Measurements from ENCODE around the gene MGLL. TPM values are rescaled to one million over a fixed set of nuclear protein-coding genes. Genes with fewer than 3 reads are reported as not detected.

Gene MGLL
- total RNA-seq, 1 donor from 2014 or later: 0.43 TPM

DNA sequence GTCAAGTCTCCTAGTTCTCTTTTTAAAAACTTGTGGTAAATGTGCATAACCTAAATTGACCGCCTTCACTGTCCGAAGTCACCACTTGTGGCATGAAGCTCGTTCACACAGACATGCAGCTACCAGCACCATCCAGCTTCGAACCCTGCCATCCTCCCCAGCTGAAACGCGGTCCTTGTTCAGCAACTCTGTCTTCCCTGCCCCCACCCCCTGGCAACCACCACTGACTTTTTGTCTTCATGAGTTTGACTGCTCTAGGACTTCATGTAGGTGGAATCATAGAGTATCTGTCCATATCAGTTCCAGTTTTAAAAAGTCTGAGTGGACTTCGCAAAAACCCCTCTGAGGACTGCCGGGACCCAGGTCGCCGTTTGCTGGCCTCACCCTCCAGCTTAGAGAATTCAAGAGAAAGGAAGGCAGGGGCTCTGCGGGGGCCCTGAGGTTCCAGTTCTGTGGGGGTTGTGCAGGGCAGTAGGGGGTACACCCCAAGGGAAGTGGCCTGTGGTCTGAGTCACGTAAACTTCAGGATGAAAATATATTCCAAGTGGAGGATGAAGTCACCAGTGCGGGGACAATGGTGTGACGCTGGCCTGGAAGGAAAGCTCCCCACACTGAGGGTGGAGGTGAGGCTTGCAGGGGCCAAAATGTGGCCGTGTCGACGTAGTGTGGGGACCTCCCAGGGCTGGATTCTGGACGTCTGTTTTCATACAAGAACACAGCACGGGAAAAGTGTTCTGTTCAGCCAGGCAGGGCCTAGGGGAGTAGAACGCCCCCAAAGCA, 82.0 kb downstream of the MGLL start:
- peaks cover 30% of the 10 kb centered on the region for H3K27me3 Mint-ChIP-seq
- DNase-seq (ENCODE audit: low spot score, unreplicated experiment): no peak
- H3K4me1 Mint-ChIP-seq (ENCODE audit: low read depth): peaks cover 9% of the 10 kb centered on the region
- H3K4me3 Mint-ChIP-seq (ENCODE audit: low read depth): no peak overlapping the region
- H3K27ac Mint-ChIP-seq: no peak overlapping the region
- no peaks in the 10 kb centered on the region for H3K36me3 Mint-ChIP-seq (ENCODE audit: insufficient read depth)
- H3K9me3 Mint-ChIP-seq (ENCODE audit: low read depth): no peaks in the 10 kb centered on the region
- TF ChIP-seq, protein P1, sequence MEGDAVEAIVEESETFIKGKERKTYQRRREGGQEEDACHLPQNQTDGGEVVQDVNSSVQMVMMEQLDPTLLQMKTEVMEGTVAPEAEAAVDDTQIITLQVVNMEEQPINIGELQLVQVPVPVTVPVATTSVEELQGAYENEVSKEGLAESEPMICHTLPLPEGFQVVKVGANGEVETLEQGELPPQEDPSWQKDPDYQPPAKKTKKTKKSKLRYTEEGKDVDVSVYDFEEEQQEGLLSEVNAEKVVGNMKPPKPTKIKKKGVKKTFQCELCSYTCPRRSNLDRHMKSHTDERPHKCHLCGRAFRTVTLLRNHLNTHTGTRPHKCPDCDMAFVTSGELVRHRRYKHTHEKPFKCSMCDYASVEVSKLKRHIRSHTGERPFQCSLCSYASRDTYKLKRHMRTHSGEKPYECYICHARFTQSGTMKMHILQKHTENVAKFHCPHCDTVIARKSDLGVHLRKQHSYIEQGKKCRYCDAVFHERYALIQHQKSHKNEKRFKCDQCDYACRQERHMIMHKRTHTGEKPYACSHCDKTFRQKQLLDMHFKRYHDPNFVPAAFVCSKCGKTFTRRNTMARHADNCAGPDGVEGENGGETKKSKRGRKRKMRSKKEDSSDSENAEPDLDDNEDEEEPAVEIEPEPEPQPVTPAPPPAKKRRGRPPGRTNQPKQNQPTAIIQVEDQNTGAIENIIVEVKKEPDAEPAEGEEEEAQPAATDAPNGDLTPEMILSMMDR (IDR thresholded peaks at IDR 0.05; ENCODE audit: unreplicated experiment): no peak

DNA sequence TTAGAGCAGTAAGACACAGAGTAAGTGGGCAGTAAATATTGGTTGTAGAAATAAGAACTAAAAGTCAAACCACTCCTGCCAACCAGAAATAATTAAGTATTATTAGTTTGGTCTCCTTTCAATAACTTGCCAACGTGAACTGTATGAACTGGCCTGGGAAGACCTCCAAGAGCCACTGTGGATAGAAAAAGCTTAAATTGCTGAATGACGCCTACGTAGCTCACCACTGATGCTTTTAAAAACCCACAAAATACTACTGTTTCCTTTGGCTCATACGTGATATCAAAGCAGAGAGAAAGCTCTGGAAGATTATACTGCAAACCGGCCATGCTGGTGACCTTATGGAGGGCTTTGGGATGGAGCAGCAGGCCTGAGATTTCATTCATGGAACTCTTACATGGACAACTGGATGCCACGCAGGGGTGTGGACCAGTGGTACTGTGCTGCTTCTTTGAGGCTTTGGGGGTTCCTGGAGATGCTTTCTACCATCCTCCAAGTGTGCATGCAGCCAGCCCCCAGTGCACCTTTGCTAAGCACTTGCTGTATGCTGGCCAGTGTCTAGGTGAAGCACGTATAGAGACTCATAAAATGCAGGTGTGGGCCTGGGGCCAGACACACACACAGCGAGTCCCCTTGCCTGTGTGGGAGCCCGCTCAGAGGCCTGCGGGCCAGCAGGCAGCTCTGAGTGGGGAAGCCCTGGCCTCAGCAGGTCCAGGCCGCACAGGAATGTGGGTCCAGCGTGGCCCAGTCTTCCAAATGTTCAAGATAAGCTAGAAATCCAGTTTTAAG, 82.8 kb downstream of the MGLL start:
- TF ChIP-seq, protein P1 (IDR thresholded peaks at IDR 0.05; ENCODE audit: unreplicated experiment): no peak
- Mint-ChIP-seq H3K4me3 (ENCODE audit: low read depth) (no peak overlapping the region), H3K9me3 (ENCODE audit: low read depth) (no peaks in the 10 kb centered on the region), H3K4me1 (ENCODE audit: low read depth) (peaks cover 10% of the 10 kb centered on the region), H3K27ac (no peak overlapping the region), H3K27me3 (peaks cover 34% of the 10 kb centered on the region), H3K36me3 (ENCODE audit: insufficient read depth) (no peaks in the 10 kb centered on the region)
- DNase-seq (ENCODE audit: low spot score, unreplicated experiment): no peak

DNA sequence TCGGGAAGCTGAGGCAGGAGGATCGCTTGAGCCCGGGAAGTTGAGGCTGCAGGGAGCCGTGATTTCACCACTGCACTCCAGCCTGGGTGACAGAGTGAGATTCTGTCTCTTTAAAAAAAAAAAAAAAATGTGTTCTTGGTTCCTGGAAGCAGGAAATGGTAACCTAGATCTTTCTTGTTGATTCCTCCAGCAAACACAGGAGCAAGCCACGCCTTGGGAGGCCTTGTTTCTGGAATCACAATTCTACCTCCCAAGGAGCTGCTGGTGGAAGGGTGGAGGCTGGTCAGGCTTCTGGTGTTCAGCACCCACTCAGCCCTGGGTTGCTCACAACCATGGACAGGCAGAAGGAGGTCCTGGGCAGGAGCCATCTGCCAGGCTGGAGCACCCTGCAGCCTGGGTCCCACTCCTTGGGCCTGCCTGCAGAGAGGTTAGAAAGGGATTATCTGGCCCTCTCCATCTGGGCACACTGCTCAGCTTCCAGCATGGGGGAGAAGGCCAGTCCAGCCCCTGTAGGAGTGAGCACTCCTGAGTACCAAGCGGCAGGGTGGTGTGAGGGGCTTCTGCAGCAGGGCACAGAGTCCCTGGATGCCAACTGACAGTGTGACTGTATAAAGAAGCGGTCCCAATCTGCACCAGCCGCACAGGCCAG, 84.0 kb downstream of the MGLL start:
- DNase-seq (ENCODE audit: low spot score, unreplicated experiment): no peak
- TF ChIP-seq, protein P1 (IDR thresholded peaks at IDR 0.05; ENCODE audit: unreplicated experiment): no peak
- H3K4me3 Mint-ChIP-seq (ENCODE audit: low read depth): no peak overlapping the region
- no peaks in the 10 kb centered on the region for H3K36me3 Mint-ChIP-seq (ENCODE audit: insufficient read depth)
- peaks cover 10% of the 10 kb centered on the region for H3K4me1 Mint-ChIP-seq (ENCODE audit: low read depth)
- peaks cover 27% of the 10 kb centered on the region for H3K27me3 Mint-ChIP-seq
- H3K9me3 Mint-ChIP-seq (ENCODE audit: low read depth): no peaks in the 10 kb centered on the region
- no peak overlapping the region for H3K27ac Mint-ChIP-seq

DNA sequence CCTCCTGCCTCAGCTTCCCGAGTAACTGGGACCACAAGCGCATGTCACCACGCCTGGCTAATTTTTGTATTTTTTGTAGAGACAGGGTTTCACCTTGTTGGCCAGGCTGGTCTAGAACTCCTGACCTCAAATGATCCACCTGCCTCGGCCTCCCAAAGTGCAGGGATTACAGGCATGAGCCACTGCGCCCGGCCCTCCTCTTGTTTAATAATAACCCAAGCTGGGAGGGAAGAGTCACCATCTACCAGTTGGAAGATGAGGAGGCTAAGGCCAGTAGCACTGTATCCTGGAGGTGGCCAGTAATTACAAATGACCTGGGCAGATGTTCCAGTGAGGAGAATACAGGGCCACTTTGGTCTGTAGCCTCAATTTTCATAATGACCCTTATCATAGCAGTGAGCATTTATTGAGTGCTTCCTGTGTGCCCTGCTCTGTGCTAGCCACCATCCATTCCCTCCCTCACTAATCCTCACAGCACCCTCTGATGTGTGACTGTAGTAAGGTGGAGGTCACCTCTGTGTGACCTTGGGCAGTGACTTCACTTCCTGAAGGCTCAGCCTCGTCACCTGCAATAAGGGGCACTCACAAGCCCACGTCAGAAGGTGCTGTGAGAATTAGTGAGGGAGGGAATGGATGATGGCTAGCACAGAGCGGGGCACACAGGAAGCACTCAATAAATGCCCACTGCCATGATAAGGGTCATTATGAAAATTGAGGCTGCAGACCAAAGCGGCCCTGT, 85.3 kb downstream of the MGLL start:
- H3K27me3 Mint-ChIP-seq: peaks cover 33% of the 10 kb centered on the region
- DNase-seq (ENCODE audit: low spot score, unreplicated experiment): no peak
- TF ChIP-seq, protein P1 (IDR thresholded peaks at IDR 0.05; ENCODE audit: unreplicated experiment): no peak
- H3K36me3 Mint-ChIP-seq (ENCODE audit: insufficient read depth): no peaks in the 10 kb centered on the region
- no peak overlapping the region for H3K4me3 Mint-ChIP-seq (ENCODE audit: low read depth)
- peaks cover 10% of the 10 kb centered on the region for H3K4me1 Mint-ChIP-seq (ENCODE audit: low read depth)
- no peaks in the 10 kb centered on the region for H3K9me3 Mint-ChIP-seq (ENCODE audit: low read depth)
- H3K27ac Mint-ChIP-seq: no peak overlapping the region
